Liver (tissue), 9 donors: ENCODE results near the gene GRIN2C. TPM values are rescaled to one million over a fixed set of nuclear protein-coding genes. Genes with fewer than 3 reads are reported as not detected.

Experiments
- DNase-seq: peaks from one replicate; pipeline ENCODE4 v3.0.0-alpha.2; 2017; ENCODE audit warnings: low spot score
- H3K27ac ChIP-seq, 2 donors: one replicate each; pipeline ENCODE4 v1.7.0; 2013; ENCODE audit warnings: inconsistent platforms in 2 of 2, low read length in 2 of 2, control low read depth in 1 of 2, low read depth in 1 of 2, mild to moderate bottlenecking in 1 of 2
- H3K27me3 ChIP-seq, 4 donors: one replicate each; pipeline versions ENCODE4 v1.6.1 to v1.7.0; 2013; ENCODE audit warnings: low read length in 3 of 4, inconsistent platforms in 1 of 4, mild to moderate bottlenecking in 1 of 4, moderate library complexity in 1 of 4; ENCODE audit not compliant: control insufficient read depth in 4 of 4, insufficient read depth in 4 of 4
- H3K36me3 ChIP-seq, 4 donors: one replicate each; pipeline versions ENCODE4 v1.6.1 to v1.7.0; 2013; ENCODE audit warnings: low read length in 3 of 4, mild to moderate bottlenecking in 3 of 4, low read depth in 1 of 4, moderate library complexity in 1 of 4; ENCODE audit not compliant: control insufficient read depth in 4 of 4, insufficient read depth in 3 of 4
- H3K4me1 ChIP-seq, 4 donors: one replicate each; pipeline versions ENCODE4 v1.6.1 to v1.7.0; 2013; ENCODE audit warnings: low read length in 3 of 4, mild to moderate bottlenecking in 3 of 4, moderate library complexity in 1 of 4; ENCODE audit not compliant: control insufficient read depth in 4 of 4, insufficient read depth in 4 of 4
- H3K4me3 ChIP-seq, 3 donors: one replicate each; pipeline versions ENCODE4 v1.6.1 to v1.7.0; 2013; ENCODE audit warnings: low read length in 3 of 3, control low read depth in 1 of 3, low read depth in 1 of 3, mild to moderate bottlenecking in 1 of 3
- H3K9ac ChIP-seq, 2 donors: one replicate each; pipeline ENCODE4 v1.7.0; 2013; ENCODE audit warnings: low read length in 2 of 2, mild to moderate bottlenecking in 2 of 2, moderate library complexity in 2 of 2, control low read depth in 1 of 2, low read depth in 1 of 2
- H3K9me3 ChIP-seq, 4 donors: one replicate each; pipeline versions ENCODE4 v1.6.1 to v1.7.0; 2013; ENCODE audit warnings: low read length in 3 of 4; ENCODE audit not compliant: control insufficient read depth in 4 of 4
- ATF3 ChIP-seq: IDR thresholded peaks from 2 replicates; pipeline ENCODE4 v1.6.1; 2016; ENCODE audit warnings: antibody characterized with exemption
- CTCF ChIP-seq: fragments of 150-350 bp; IDR thresholded peaks from 2 replicates; pipeline ENCODE4 v1.5.1; 2017; ENCODE audit warnings: improper control_type of control experiment, low read depth, low read length; ENCODE audit not compliant: missing input control
- EGR1 ChIP-seq, 2 donors: IDR thresholded peaks; 2 replicates each; pipeline ENCODE4 v1.6.1; 2016 to 2018; ENCODE audit warnings: antibody characterized with exemption in 2 of 2, low read depth in 2 of 2
- FOXA1 ChIP-seq: IDR thresholded peaks from 2 replicates; pipeline ENCODE4 v1.6.1; 2016; ENCODE audit warnings: antibody characterized with exemption
- FOXA2 ChIP-seq: IDR thresholded peaks from 2 replicates; pipeline ENCODE4 v1.6.1; 2016; ENCODE audit warnings: antibody characterized with exemption
- GABPA ChIP-seq, 2 donors: IDR thresholded peaks in 1 of 2; conservative IDR thresholded peaks in 1 of 2; 2 replicates each; pipeline ENCODE4 v1.6.1; 2016; ENCODE audit warnings: antibody characterized with exemption in 2 of 2, mild to moderate bottlenecking in 1 of 2, moderate library complexity in 1 of 2
- HNF4A ChIP-seq, 2 donors: conservative IDR thresholded peaks; 2 replicates each; pipeline ENCODE4 v1.6.1; 2016; ENCODE audit warnings: antibody characterized with exemption in 2 of 2, mild to moderate bottlenecking in 2 of 2
- JUND ChIP-seq, 2 donors: IDR thresholded peaks; 2 replicates each; pipeline ENCODE4 v1.6.1; 2016; ENCODE audit warnings: antibody characterized with exemption in 2 of 2
- MAX ChIP-seq: IDR thresholded peaks from 2 replicates; pipeline ENCODE4 v1.6.1; 2016; ENCODE audit warnings: antibody characterized with exemption
- NR2F2 ChIP-seq: IDR thresholded peaks from 2 replicates; pipeline ENCODE4 v1.6.1; 2016; ENCODE audit warnings: antibody characterized with exemption
- REST ChIP-seq: IDR thresholded peaks from 2 replicates; pipeline ENCODE4 v1.6.1; 2016; ENCODE audit warnings: antibody characterized with exemption, mild to moderate bottlenecking
- RXRA ChIP-seq, 2 donors: IDR thresholded peaks; 2 replicates each; pipeline ENCODE4 v1.6.1; 2017 to 2018; ENCODE audit warnings: antibody characterized with exemption in 2 of 2, mild to moderate bottlenecking in 1 of 2
- SP1 ChIP-seq: IDR thresholded peaks from 2 replicates; pipeline ENCODE4 v1.6.1; 2018; ENCODE audit warnings: antibody characterized with exemption, mild to moderate bottlenecking
- TAF1 ChIP-seq: conservative IDR thresholded peaks from 2 replicates; pipeline ENCODE4 v1.6.1; 2016; ENCODE audit warnings: antibody characterized with exemption, mild to moderate bottlenecking
- YY1 ChIP-seq: IDR thresholded peaks from 2 replicates; pipeline ENCODE4 v1.6.1; 2016; ENCODE audit warnings: antibody characterized with exemption, mild to moderate bottlenecking
- WGBS: extraction: QIAGEN DNeasy Blood & Tissue Kit; methylation state at CpG from one replicate; pipeline ENCODE4 v1.1.7; 2013; 5-methylcytosine and 5-hydroxymethylcytosine counted together
- polyA plus RNA-seq, 2 donors: library from polyadenylated mRNA; stranded (reverse) in 1 of 2; unstranded in 1 of 2; fragments of 200-250 nt in 1 of 2; fragments of >200 nt in 1 of 2; fragmentation: Nextera tagmentation in 1 of 2; extraction: Ambion mirVana in 1 of 2; gene quantifications; one replicate each; pipeline versions ENCODE4 v1.2.1 to v1.2.3, GENCODE V29; 2013 to 2015
- total RNA-seq, 2 donors: library from RNA; depleted of rRNA; stranded (reverse); fragments of >200 nt; gene quantifications; one replicate each; pipeline ENCODE4 v1.2.3, GENCODE V29; 2014
- donor health status: healthy.
- donor health status: healthy.
- donor health status: healthy.
- donor health status: healthy.
- donor health status: healthy.

The GRIN2C gene
- total and polyA plus RNA-seq, 4 donors: 0.03 to 0.10 (median 0.09) TPM; not detected in 1

GRCh38 chr17:74805591-74805991, 54.1 kb downstream of the GRIN2C start:
- H3K27me3 ChIP-seq: no peaks in the 10 kb centered on the region
- H3K9ac ChIP-seq: no peak overlapping the region
- no peaks in the 10 kb centered on the region for H3K9me3 ChIP-seq
- peaks cover 0 to 21% (median 2%) of the 10 kb centered on the region in 4 donors for H3K36me3 ChIP-seq
- no peaks in the 10 kb centered on the region for H3K4me1 ChIP-seq
- no peak for TF ChIP-seq REST
- no peak for TF ChIP-seq ATF3
- TF ChIP-seq SP1: no peak
- no peak for TF ChIP-seq EGR1 (IDR thresholded peaks at IDR 0.05; ENCODE audit: low read depth in 2 of 2)
- no peak for TF ChIP-seq CTCF
- no peak for TF ChIP-seq TAF1
- no peak for TF ChIP-seq GABPA (IDR thresholded peaks at IDR 0.05 in 1 of 2, conservative IDR thresholded peaks at IDR 0.05 in 1 of 2)
- TF ChIP-seq FOXA1: no peak
- no peak for TF ChIP-seq HNF4A (conservative IDR thresholded peaks at IDR 0.05)
- TF ChIP-seq FOXA2: no peak
- TF ChIP-seq MAX: no peak
- TF ChIP-seq NR2F2: no peak
- TF ChIP-seq RXRA (IDR thresholded peaks at IDR 0.05): no peak
- WGBS: 92% methylated on average over 15 of the region's 15 CpGs
- H3K27ac ChIP-seq: no peak overlapping the region
- no peak overlapping the region for H3K4me3 ChIP-seq
- DNase-seq: no peak

GRCh38 chr17:74804683-74805082, 55.0 kb downstream of the GRIN2C start:
- Histone ChIP-seq H3K4me3 (no peak overlapping the region), H3K27ac (no peak overlapping the region), H3K36me3 (peaks cover 0 to 30% (median 2%) of the 10 kb centered on the region in 4 donors), H3K9ac (no peak overlapping the region), H3K4me1 (no peaks in the 10 kb centered on the region), H3K9me3 (no peaks in the 10 kb centered on the region), H3K27me3 (no peaks in the 10 kb centered on the region)
- no peak for DNase-seq
- 97% methylated on average over 7 of the region's 7 CpGs for WGBS
- TF ChIP-seq CTCF: no peak
- TF ChIP-seq NR2F2: no peak
- no peak for TF ChIP-seq FOXA2
- TF ChIP-seq JUND (IDR thresholded peaks at IDR 0.05): no peak
- TF ChIP-seq REST: no peak
- no peak for TF ChIP-seq MAX
- no peak for TF ChIP-seq FOXA1
- no peak for TF ChIP-seq YY1
